Effector memory CD4-positive, alpha-beta T cell (primary cell): ENCODE data around the gene PPP4R4.

ENCODE experiments used
- DNase-seq, 3 donors: peaks; one replicate each; pipeline ENCODE4 v3.0.0-alpha.2; 2020
- H3K27ac ChIP-seq: 2 replicates; pipeline ENCODE4 v1.7.0; 2013; ENCODE audit warnings: mild to moderate bottlenecking, low read length, moderate library complexity; ENCODE audit not compliant: insufficient read depth, poor library complexity, severe bottlenecking
- H3K27me3 ChIP-seq: replicated peaks from 2 replicates; pipeline ENCODE4 v1.7.0; 2013; ENCODE audit warnings: mild to moderate bottlenecking, low read length; ENCODE audit not compliant: insufficient read depth, control insufficient read depth, poor library complexity, severe bottlenecking
- H3K36me3 ChIP-seq: 2 replicates; pipeline ENCODE4 v1.7.0; 2013; ENCODE audit warnings: mild to moderate bottlenecking, low read length, moderate library complexity; ENCODE audit not compliant: control insufficient read depth, insufficient read depth
- H3K4me1 ChIP-seq: 2 replicates; pipeline ENCODE4 v1.7.0; 2013; ENCODE audit warnings: low read length, mild to moderate bottlenecking; ENCODE audit not compliant: control insufficient read depth, insufficient read depth, poor library complexity, severe bottlenecking
- H3K4me3 ChIP-seq: 2 replicates; pipeline ENCODE4 v1.7.0; 2013; ENCODE audit warnings: low read length, low read depth, mild to moderate bottlenecking; ENCODE audit not compliant: insufficient read depth, poor library complexity, severe bottlenecking
- H3K9me3 ChIP-seq: 2 replicates; pipeline ENCODE4 v1.7.0; 2013; ENCODE audit warnings: mild to moderate bottlenecking, low read length, moderate library complexity; ENCODE audit not compliant: control insufficient read depth
- total RNA-seq, 3 donors: gene quantifications; one replicate each; lab custom pipeline; 2026; lab: John Stamatoyannopoulos, UW

PPP4R4 gene
- 2.1 to 3.9 (median 2.8) reads per million in 3 donors for total RNA-seq

- peak within 1 kb of the TSS; percentile 53 for H3K27ac ChIP-seq
Measured at GRCh38 chr14:94173885-94174603, at the start of gene PPP4R4. Gene PPP4R4 (plus strand): TSS chr14:94174322. CDS start chr14:94174466, 144 bp downstream.

GRCh38 chr14:94124582-94125377 lies 49.3 kb upstream of the PPP4R4 start:
- Histone ChIP-seq H3K27me3 (no peaks in the 10 kb centered on the region), H3K36me3 (no peaks in the 10 kb centered on the region), H3K27ac (no peak overlapping the region), H3K9me3 (no peaks in the 10 kb centered on the region), H3K4me1 (no peaks in the 10 kb centered on the region), H3K4me3 (no peak overlapping the region)
- DNase-seq = no peak

More at GRCh38 chr14:94173885-94174603, at the start of gene PPP4R4:
- DNase-seq = peak; percentile 82 to 85 (median 84)
- H3K4me3 ChIP-seq = peak within 1 kb of the TSS; percentile 68
- no peaks in the 10 kb centered on the region for H3K9me3 ChIP-seq
- no peaks in the 10 kb centered on the region for H3K27me3 ChIP-seq
- H3K4me1 ChIP-seq = peaks cover 20% of the 10 kb centered on the region
- no peaks in the 10 kb centered on the region for H3K36me3 ChIP-seq

GRCh38 chr14:94125659-94126418 lies 48.3 kb upstream of the PPP4R4 start:
- no peak overlapping the region for H3K27ac ChIP-seq
- no peaks in the 10 kb centered on the region for H3K9me3 ChIP-seq
- no peaks in the 10 kb centered on the region for H3K36me3 ChIP-seq
- H3K4me3 ChIP-seq = no peak overlapping the region
- H3K4me1 ChIP-seq = no peaks in the 10 kb centered on the region
- DNase-seq = no peak
- H3K27me3 ChIP-seq = no peaks in the 10 kb centered on the region

- no peak for DNase-seq
- H3K36me3 ChIP-seq = no peaks in the 10 kb centered on the region
- no peaks in the 10 kb centered on the region for H3K9me3 ChIP-seq
- no peak overlapping the region for H3K4me3 ChIP-seq
- H3K27ac ChIP-seq = no peak overlapping the region
- H3K27me3 ChIP-seq = no peaks in the 10 kb centered on the region
- no peaks in the 10 kb centered on the region for H3K4me1 ChIP-seq
Measured at GRCh38 chr14:94126419-94126677, 47.8 kb upstream of the PPP4R4 start.

GRCh38 chr14:94126800-94127199 lies 47.3 kb upstream of the PPP4R4 start:
- DNase-seq = no peak
- Histone ChIP-seq H3K4me1 (no peaks in the 10 kb centered on the region), H3K9me3 (no peaks in the 10 kb centered on the region), H3K27ac (no peak overlapping the region), H3K4me3 (no peak overlapping the region), H3K27me3 (no peaks in the 10 kb centered on the region), H3K36me3 (no peaks in the 10 kb centered on the region)

GRCh38 chr14:94127330-94127729 lies 46.8 kb upstream of the PPP4R4 start:
- Histone ChIP-seq H3K36me3 (no peaks in the 10 kb centered on the region), H3K4me3 (no peak overlapping the region), H3K9me3 (no peaks in the 10 kb centered on the region), H3K27ac (no peak overlapping the region), H3K4me1 (no peaks in the 10 kb centered on the region), H3K27me3 (no peaks in the 10 kb centered on the region)
- no peak for DNase-seq

GRCh38 chr14:94128216-94128839 lies 45.8 kb upstream of the PPP4R4 start:
- no peaks in the 10 kb centered on the region for H3K9me3 ChIP-seq
- H3K36me3 ChIP-seq = no peaks in the 10 kb centered on the region
- H3K4me1 ChIP-seq = no peaks in the 10 kb centered on the region
- H3K27me3 ChIP-seq = no peaks in the 10 kb centered on the region
- H3K4me3 ChIP-seq = no peak overlapping the region
- DNase-seq = no peak
- no peak overlapping the region for H3K27ac ChIP-seq

GRCh38 chr14:94129111-94129757 lies 44.9 kb upstream of the PPP4R4 start, which contains the start of gene IFI27L2:
Gene IFI27L2 (minus strand): TSS chr14:94129604. CDS start chr14:94129564, 40 bp downstream.
- Histone ChIP-seq H3K9me3 (no peaks in the 10 kb centered on the region), H3K36me3 (no peaks in the 10 kb centered on the region), H3K27ac (peak within 1 kb of the TSS; percentile 55), H3K4me1 (no peaks in the 10 kb centered on the region), H3K4me3 (peak within 1 kb of the TSS; percentile 54), H3K27me3 (no peaks in the 10 kb centered on the region)
- DNase-seq = peak; percentile 40 to 66 (median 58)

GRCh38 chr14:94129758-94130414 lies 44.2 kb upstream of the PPP4R4 start:
- Histone ChIP-seq H3K27ac (peak overlapping the region; percentile 55), H3K4me1 (no peaks in the 10 kb centered on the region), H3K27me3 (no peaks in the 10 kb centered on the region), H3K36me3 (no peaks in the 10 kb centered on the region), H3K4me3 (peak overlapping the region; percentile 54), H3K9me3 (no peaks in the 10 kb centered on the region)
- peak in 2 of 3 donors; percentile 5 to 10 for DNase-seq
